HepG2 (cell line): Measurements from ENCODE around the gene POU4F2. TPM values are rescaled to one million over a fixed set of nuclear protein-coding genes. Genes with fewer than 3 reads are reported as not detected.

Experiments used
- ATAC-seq: fragments of 200-7000 bp; cut with Tn5 transposase; 3 replicates; pipeline ENCODE4 v1.9.1; 2020; ENCODE audit warnings: mild to moderate bottlenecking, moderate library complexity
- BruUV-seq: library from RNA; stranded (reverse); fragments of 400-500 nt; replicated peaks from 2 replicates; lab custom pipeline; 2021; lab: Mats Ljungman, UMichigan
- CTCF ChIA-PET: fragments of 300-600 bp; formaldehyde crosslinking; extraction: SDS; loops from one replicate; lab custom pipeline; 2021; ENCODE audit warnings: low total read pairs, inconsistent platforms, low intra/inter-chr PET ratio; lab: Yijun Ruan, JAX
- POLR2A ChIA-PET: fragments of 350-600 bp; sonication (Branson Sonifier 250); formaldehyde crosslinking; loops from one replicate; lab custom pipeline; 2020; ENCODE audit warnings: antibody characterized with exemption, inconsistent platforms; lab: Yijun Ruan, JAX
- DNase-seq: peaks from one replicate; pipeline ENCODE4 v3.0.0-alpha.2; 2015; ENCODE audit warnings: low spot score
- FAIRE-seq: peaks from 3 replicates; lab custom pipeline; 2011; peaks lifted over from hg19 to GRCh38; lab: Jason Lieb, UNC
- H2AFZ ChIP-seq: one replicate; pipeline ENCODE4 v1.6.1; 2011; ENCODE audit warnings: low read length, inconsistent platforms
- H3K27ac ChIP-seq: fragments of 300-600 bp; 3 replicates; pipeline ENCODE4 v1.8.0; 2011; ENCODE audit warnings: mixed run types, mild to moderate bottlenecking, mixed read lengths, low read length, inconsistent platforms; ENCODE audit not compliant: insufficient read depth; ENCODE audit errors: extremely low read length
- H3K27me3 ChIP-seq, 2 experiments: fragments of 200-600 bp in 1 of 2; 2 replicates in 1 of 2; 3 replicates in 1 of 2; pipeline versions ENCODE4 v1.6.0 to v1.8.0; 2011; ENCODE audit warnings: low read length in 2 of 2, mild to moderate bottlenecking in 2 of 2, moderate library complexity in 2 of 2, inconsistent platforms in 1 of 2; ENCODE audit not compliant: insufficient read depth in 2 of 2, control insufficient read depth in 1 of 2
- H3K36me3 ChIP-seq, 2 experiments: fragments of 200-600 bp in 1 of 2; replicated peaks in 1 of 2; 2 replicates in 1 of 2; 3 replicates in 1 of 2; pipeline versions ENCODE4 v1.5.1 to v1.8.0; 2011; ENCODE audit warnings: low read length in 2 of 2, inconsistent platforms in 1 of 2; ENCODE audit not compliant: insufficient read depth in 2 of 2, control insufficient read depth in 1 of 2
- H3K4me1 ChIP-seq: 2 replicates; pipeline ENCODE4 v1.5.1; 2012; ENCODE audit warnings: low read length, inconsistent platforms; ENCODE audit not compliant: insufficient read depth
- H3K4me2 ChIP-seq: 2 replicates; pipeline ENCODE4 v1.6.0; 2011; ENCODE audit warnings: low read depth, low read length, inconsistent platforms
- H3K4me3 ChIP-seq, 3 experiments: fragments of 200-600 bp in 1 of 3; sonication (generic), shearing (Covaris generic) in 1 of 3; replicated peaks in 1 of 3; 2 replicates each; pipeline ENCODE4 v1.5.1; 2011 to 2016; ENCODE audit warnings: low read length in 3 of 3, inconsistent platforms in 2 of 3, low read depth in 2 of 3, mild to moderate bottlenecking in 2 of 3, control low read depth in 1 of 3, mixed read lengths in 1 of 3; ENCODE audit not compliant: insufficient read depth in 1 of 3
- H3K79me2 ChIP-seq: one replicate; pipeline ENCODE4 v1.6.1; 2011; ENCODE audit warnings: low read length, inconsistent platforms; ENCODE audit not compliant: insufficient read depth
- H3K9ac ChIP-seq: 2 replicates; pipeline ENCODE4 v1.6.0; 2011; ENCODE audit warnings: mild to moderate bottlenecking, low read depth, low read length, inconsistent platforms; ENCODE audit not compliant: insufficient read depth
- H3K9me3 ChIP-seq: 2 replicates; pipeline ENCODE4 v1.5.1; 2012; ENCODE audit warnings: mild to moderate bottlenecking, low read length
- H4K20me1 ChIP-seq: 2 replicates; pipeline ENCODE4 v1.6.0; 2011; ENCODE audit warnings: inconsistent platforms, mild to moderate bottlenecking, low read length, moderate library complexity; ENCODE audit not compliant: insufficient read depth
- CBFB ChIP-seq: sonication (generic); formaldehyde crosslinking; IDR thresholded peaks from 2 replicates; pipeline ENCODE4 v1.4.0; 2020; ENCODE audit warnings: missing genetic modification reagents
- DZIP1 ChIP-seq: sonication (generic); formaldehyde crosslinking; IDR thresholded peaks from 2 replicates; pipeline ENCODE4 v1.5.0; 2020; ENCODE audit warnings: mild to moderate bottlenecking, missing genetic modification reagents
- IRF2 ChIP-seq: IDR thresholded peaks from 2 replicates; pipeline ENCODE4 v1.6.1; 2018; ENCODE audit warnings: missing genetic modification reagents, missing compliant biosample characterization
- RFXANK ChIP-seq: IDR thresholded peaks from 2 replicates; pipeline ENCODE4 v1.6.1; 2016
- SP5 ChIP-seq: IDR thresholded peaks from 2 replicates; pipeline ENCODE4 v1.6.1; 2016; ENCODE audit warnings: low read depth, borderline replicate concordance
- ZFAT ChIP-seq: sonication (generic); formaldehyde crosslinking; conservative IDR thresholded peaks from 2 replicates; pipeline ENCODE4 v1.8.1; 2023; ENCODE audit warnings: missing genetic modification reagents, inconsistent platforms
- ZNF224 ChIP-seq: sonication (generic); formaldehyde crosslinking; IDR thresholded peaks from 2 replicates; pipeline ENCODE4 v1.5.0; 2020; ENCODE audit warnings: mild to moderate bottlenecking, missing genetic modification reagents
- ZNF317 ChIP-seq: sonication (generic); formaldehyde crosslinking; IDR thresholded peaks from 2 replicates; pipeline ENCODE4 v1.5.0; 2020; ENCODE audit warnings: mild to moderate bottlenecking, missing genetic modification reagents
- ZNF703 ChIP-seq: sonication (generic); formaldehyde crosslinking; IDR thresholded peaks from 2 replicates; pipeline ENCODE4 v1.5.1; 2020; ENCODE audit warnings: missing genetic modification reagents, mild to moderate bottlenecking, moderate library complexity, borderline replicate concordance
- WGBS: methylation state at CpG from one replicate; pipeline ENCODE4 v1.1.6; 2017; ENCODE audit warnings: low lambda C conversion rate; 5-methylcytosine and 5-hydroxymethylcytosine counted together
- in situ Hi-C: cut with HindIII; loops from 2 replicates; pipeline ENCODE4 v1.10.0; 2017; ENCODE audit warnings: low pct_unique_long_range_greater_than_20kb; ENCODE audit not compliant: extremely low pct_ligation_motif_present
- intact Hi-C: fragments of 100-400 bp; cut with micrococcal nuclease; formaldehyde crosslinking; loops from one replicate; pipeline ENCODE4 v1.10.0; 2022; ENCODE audit not compliant: unreplicated experiment
- polyA plus RNA-seq, 8 experiments: library from polyadenylated mRNA; depleted of rRNA in 3 of 8; stranded (reverse) in 7 of 8; unstranded in 1 of 8; fragments of >200 nt; fragmentation: Illumina TruSeq in 4 of 8; extraction: Trizol in 4 of 8; gene quantifications; 2 replicates each; pipeline versions ENCODE4 v1.2.1 to v1.2.3, GENCODE V29; 2011 to 2016; ENCODE audit warnings: low read depth in 4 of 8, missing spikeins in 1 of 8, mixed read lengths in 1 of 8; ENCODE audit not compliant: insufficient read depth in 1 of 8
- total RNA-seq, 5 experiments: library from RNA; depleted of rRNA; stranded (reverse); fragments of >200 nt; fragmentation: Illumina TruSeq; extraction: Trizol; gene quantifications; 2 replicates each; pipeline ENCODE4 v1.2.3, GENCODE V29; 2016; ENCODE audit warnings: low read depth in 1 of 5
- TF ChIP-seq, protein P1 (sequence below): sonication (generic); formaldehyde crosslinking; IDR thresholded peaks from 2 replicates; pipeline ENCODE4 v1.8.1; 2022; ENCODE audit warnings: mild to moderate bottlenecking, missing genetic modification reagents
- TF ChIP-seq, protein P2 (sequence below): sonication (generic); formaldehyde crosslinking; IDR thresholded peaks from 2 replicates; pipeline ENCODE4 v1.5.0; 2020; ENCODE audit warnings: missing genetic modification reagents, mild to moderate bottlenecking, borderline replicate concordance
- TF ChIP-seq, protein P3 (sequence below): sonication (generic); formaldehyde crosslinking; IDR thresholded peaks from 2 replicates; pipeline ENCODE4 v1.5.0; 2020; ENCODE audit warnings: missing genetic modification reagents

The POU4F2 gene
- total and polyA plus RNA-seq, 2 of the 13 experiments (the other 11 are each of a cell fraction or from before 2014, with no cell fraction given) = not detected

GRCh38 chr4:146638333-146638785, 334 bp upstream of the POU4F2 start:
- in situ Hi-C loops (loop anchor here (10.0 kb wide), 1 partner anchor 94 kb away; no protein-coding TSS in a partner anchor), intact Hi-C loops (loop anchor here (5.0 kb wide), 1 partner anchor 296 kb away; no protein-coding TSS in a partner anchor)
- Histone ChIP-seq H3K79me2 (no peaks in the 10 kb centered on the region), H4K20me1 (no peaks in the 10 kb centered on the region), H3K36me3 (no peaks in the 10 kb centered on the region), H3K27me3 (peaks cover under 1 to 6% of the 10 kb centered on the region in 2 experiments; a peak in 2 of 5 replicates), H3K9me3 (no peaks in the 10 kb centered on the region), H3K4me1 (no peaks in the 10 kb centered on the region), H3K27ac (no peak overlapping the region), H3K9ac (no peak overlapping the region), H3K4me2 (no peak overlapping the region), H2AFZ (no peak overlapping the region), H3K4me3 (no peak overlapping the region)
- WGBS = 69% methylated on average over 34 of the region's 34 CpGs
- CTCF ChIA-PET = no interaction called here
- BruUV-seq = no TSS peak
- FAIRE-seq (no peak), DNase-seq (no peak), ATAC-seq (no peak)
- POLR2A ChIA-PET = no interaction called here
- TF ChIP-seq SP5 (no peak), DZIP1 (CRISPR knock-in tag) (no peak), ZNF224 (CRISPR knock-in tag) (no peak), ZNF703 (CRISPR knock-in tag) (no peak)

DNA sequence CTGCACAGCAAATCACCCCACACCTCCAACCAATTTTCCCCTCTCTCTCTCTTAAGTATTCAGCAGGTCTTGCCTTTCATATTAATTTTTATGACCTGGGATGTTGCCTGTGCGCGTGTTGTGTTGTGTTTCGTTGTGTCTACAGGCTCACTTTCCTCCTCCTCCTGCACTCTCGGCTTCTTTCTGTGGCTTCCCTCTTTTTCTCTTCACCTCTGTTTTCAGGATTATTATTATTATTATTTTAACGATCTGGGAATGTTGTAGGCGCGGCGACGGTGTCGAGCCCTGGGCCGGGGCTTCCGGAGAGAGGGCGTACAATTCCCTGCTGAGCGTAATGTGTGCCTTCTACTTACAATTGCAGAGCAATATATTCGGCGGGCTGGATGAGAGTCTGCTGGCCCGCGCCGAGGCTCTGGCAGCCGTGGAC, 826 bp downstream of the POU4F2 start:
- H4K20me1 ChIP-seq = no peaks in the 10 kb centered on the region
- in situ Hi-C loops (loop anchor here (10.0 kb wide), 1 partner anchor 95 kb away; no protein-coding TSS in a partner anchor), intact Hi-C loops (loop anchor here (5.0 kb wide), 1 partner anchor 297 kb away; no protein-coding TSS in a partner anchor)
- H2AFZ ChIP-seq = no peak overlapping the region
- no peak overlapping the region for H3K9ac ChIP-seq
- 48% methylated on average over 20 of the region's 20 CpGs for WGBS
- ATAC-seq (no peak), FAIRE-seq (no peak), DNase-seq (no peak)
- no peaks in the 10 kb centered on the region for H3K4me1 ChIP-seq
- no peaks in the 10 kb centered on the region for H3K9me3 ChIP-seq
- no peaks in the 10 kb centered on the region for H3K36me3 ChIP-seq
- CTCF ChIA-PET = no interaction called here
- H3K27me3 ChIP-seq = peaks cover 0 to 5% of the 10 kb centered on the region in 2 experiments; a peak in 1 of 5 replicates
- H3K27ac ChIP-seq = no peak overlapping the region
- H3K4me3 ChIP-seq = no peak overlapping the region
- H3K79me2 ChIP-seq = no peaks in the 10 kb centered on the region
- BruUV-seq = no TSS peak
- H3K4me2 ChIP-seq = no peak overlapping the region
- POLR2A ChIA-PET = no interaction called here
- TF ChIP-seq RFXANK (no peak), IRF2 (no peak), ZNF317 (CRISPR knock-in tag) (no peak), CBFB (CRISPR knock-in tag) (no peak), ZFAT (CRISPR knock-in tag) (no peak)
- TF ChIP-seq, protein P1, sequence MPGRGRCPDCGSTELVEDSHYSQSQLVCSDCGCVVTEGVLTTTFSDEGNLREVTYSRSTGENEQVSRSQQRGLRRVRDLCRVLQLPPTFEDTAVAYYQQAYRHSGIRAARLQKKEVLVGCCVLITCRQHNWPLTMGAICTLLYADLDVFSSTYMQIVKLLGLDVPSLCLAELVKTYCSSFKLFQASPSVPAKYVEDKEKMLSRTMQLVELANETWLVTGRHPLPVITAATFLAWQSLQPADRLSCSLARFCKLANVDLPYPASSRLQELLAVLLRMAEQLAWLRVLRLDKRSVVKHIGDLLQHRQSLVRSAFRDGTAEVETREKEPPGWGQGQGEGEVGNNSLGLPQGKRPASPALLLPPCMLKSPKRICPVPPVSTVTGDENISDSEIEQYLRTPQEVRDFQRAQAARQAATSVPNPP (CRISPR knock-in tag) = no peak
- TF ChIP-seq, protein P2, sequence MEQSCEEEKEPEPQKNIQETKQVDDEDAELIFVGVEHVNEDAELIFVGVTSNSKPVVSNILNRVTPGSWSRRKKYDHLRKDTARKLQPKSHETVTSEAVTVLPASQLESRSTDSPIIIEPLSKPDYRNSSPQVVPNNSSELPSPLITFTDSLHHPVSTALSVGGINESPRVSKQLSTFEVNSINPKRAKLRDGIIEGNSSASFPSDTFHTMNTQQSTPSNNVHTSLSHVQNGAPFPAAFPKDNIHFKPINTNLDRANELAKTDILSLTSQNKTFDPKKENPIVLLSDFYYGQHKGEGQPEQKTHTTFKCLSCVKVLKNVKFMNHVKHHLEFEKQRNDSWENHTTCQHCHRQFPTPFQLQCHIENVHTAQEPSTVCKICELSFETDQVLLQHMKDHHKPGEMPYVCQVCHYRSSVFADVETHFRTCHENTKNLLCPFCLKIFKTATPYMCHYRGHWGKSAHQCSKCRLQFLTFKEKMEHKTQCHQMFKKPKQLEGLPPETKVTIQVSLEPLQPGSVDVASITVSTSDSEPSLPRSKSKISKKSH (CRISPR knock-in tag) = no peak
- TF ChIP-seq, protein P3, sequence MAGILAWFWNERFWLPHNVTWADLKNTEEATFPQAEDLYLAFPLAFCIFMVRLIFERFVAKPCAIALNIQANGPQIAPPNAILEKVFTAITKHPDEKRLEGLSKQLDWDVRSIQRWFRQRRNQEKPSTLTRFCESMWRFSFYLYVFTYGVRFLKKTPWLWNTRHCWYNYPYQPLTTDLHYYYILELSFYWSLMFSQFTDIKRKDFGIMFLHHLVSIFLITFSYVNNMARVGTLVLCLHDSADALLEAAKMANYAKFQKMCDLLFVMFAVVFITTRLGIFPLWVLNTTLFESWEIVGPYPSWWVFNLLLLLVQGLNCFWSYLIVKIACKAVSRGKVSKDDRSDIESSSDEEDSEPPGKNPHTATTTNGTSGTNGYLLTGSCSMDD (CRISPR knock-in tag) = no peak
